Ascending aorta (tissue), 2 donors: ENCODE measurements around the gene CD34. TPM values are rescaled to one million over a fixed set of nuclear protein-coding genes. Genes with fewer than 3 reads are reported as not detected.

Experiments
- DNase-seq, 2 donors: peaks; one replicate each; pipeline ENCODE4 v3.0.0-alpha.2; 2019; ENCODE audit warnings: low spot score in 2 of 2
- H3K27ac ChIP-seq, 2 donors: fragments of 200-600 bp; sonication (generic); one replicate each; pipeline ENCODE4 v1.5.1; 2016 to 2017; ENCODE audit warnings: mild to moderate bottlenecking in 1 of 2
- H3K27me3 ChIP-seq: fragments of 200-600 bp; sonication (generic); one replicate; pipeline ENCODE4 v1.5.1; 2017
- H3K36me3 ChIP-seq, 2 donors: fragments of 200-600 bp; sonication (generic); one replicate each; pipeline ENCODE4 v1.5.1; 2016
- H3K4me1 ChIP-seq, 2 donors: fragments of 200-600 bp; sonication (generic); one replicate each; pipeline ENCODE4 v1.5.1; 2016 to 2017; ENCODE audit warnings: mild to moderate bottlenecking in 1 of 2
- H3K4me3 ChIP-seq, 2 donors: fragments of 200-600 bp; sonication (generic); one replicate each; pipeline ENCODE4 v1.5.1; 2016 to 2017; ENCODE audit warnings: mild to moderate bottlenecking in 1 of 2
- H3K9me3 ChIP-seq, 2 donors: fragments of 200-600 bp; sonication (generic); one replicate each; pipeline ENCODE4 v1.5.1; 2016
- intact Hi-C: fragments of 100-400 bp; cut with DNase I; formaldehyde crosslinking; loops from one replicate; pipeline ENCODE4 v1.15.1; 2023
- total RNA-seq: library from RNA; depleted of rRNA; stranded (reverse); fragments of >200 nt; gene quantifications from one replicate; pipeline ENCODE4 v1.1.0, GENCODE V29; 2016
- TF ChIP-seq, protein P1 (sequence below), 3 experiments: fragments of 200-600 bp in 2 of 3; fragments of 450-650 bp in 1 of 3; sonication (generic) in 2 of 3; IDR thresholded peaks; one replicate each; pipeline ENCODE4 v1.5.1; 2016 to 2019; ENCODE audit warnings: antibody characterized with exemption in 3 of 3, mild to moderate bottlenecking in 1 of 3, moderate library complexity in 1 of 3

The CD34 gene
- total RNA-seq, 1 donor from 2014 or later: 142 TPM

GRCh38 chr1:207897188-207897587, 13.7 kb downstream of the CD34 start:
- intact Hi-C loops: loop anchor here (1.0 to 2.0 kb wide), 2 partner anchors 14 to 66 kb away; partner anchors contain the start of gene CD34
- Histone ChIP-seq H3K27me3 (no peaks in the 10 kb centered on the region), H3K4me3 (no peak overlapping the region), H3K27ac (peak overlapping the region; percentile 61 to 62), H3K9me3 (no peaks in the 10 kb centered on the region), H3K36me3 (peaks cover 0 to 14% of the 10 kb centered on the region in 2 donors), H3K4me1 (peaks cover 0 to 5% of the 10 kb centered on the region in 2 donors)
- DNase-seq: no peak
- TF ChIP-seq, protein P1, sequence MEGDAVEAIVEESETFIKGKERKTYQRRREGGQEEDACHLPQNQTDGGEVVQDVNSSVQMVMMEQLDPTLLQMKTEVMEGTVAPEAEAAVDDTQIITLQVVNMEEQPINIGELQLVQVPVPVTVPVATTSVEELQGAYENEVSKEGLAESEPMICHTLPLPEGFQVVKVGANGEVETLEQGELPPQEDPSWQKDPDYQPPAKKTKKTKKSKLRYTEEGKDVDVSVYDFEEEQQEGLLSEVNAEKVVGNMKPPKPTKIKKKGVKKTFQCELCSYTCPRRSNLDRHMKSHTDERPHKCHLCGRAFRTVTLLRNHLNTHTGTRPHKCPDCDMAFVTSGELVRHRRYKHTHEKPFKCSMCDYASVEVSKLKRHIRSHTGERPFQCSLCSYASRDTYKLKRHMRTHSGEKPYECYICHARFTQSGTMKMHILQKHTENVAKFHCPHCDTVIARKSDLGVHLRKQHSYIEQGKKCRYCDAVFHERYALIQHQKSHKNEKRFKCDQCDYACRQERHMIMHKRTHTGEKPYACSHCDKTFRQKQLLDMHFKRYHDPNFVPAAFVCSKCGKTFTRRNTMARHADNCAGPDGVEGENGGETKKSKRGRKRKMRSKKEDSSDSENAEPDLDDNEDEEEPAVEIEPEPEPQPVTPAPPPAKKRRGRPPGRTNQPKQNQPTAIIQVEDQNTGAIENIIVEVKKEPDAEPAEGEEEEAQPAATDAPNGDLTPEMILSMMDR (IDR thresholded peaks at IDR 0.05): peak in 2 of 3 experiments; percentile 25 to 39

- Histone ChIP-seq H3K27ac (no peak overlapping the region), H3K4me3 (no peak overlapping the region), H3K36me3 (peaks cover 0 to 14% of the 10 kb centered on the region in 2 donors), H3K27me3 (no peaks in the 10 kb centered on the region), H3K4me1 (peaks cover 2 to 9% of the 10 kb centered on the region in 2 donors), H3K9me3 (no peaks in the 10 kb centered on the region)
- DNase-seq: no peak
- intact Hi-C loops: loop anchor here (2.0 kb wide), 1 partner anchor 14 kb away; the partner anchor contains the start of gene CD34
- TF ChIP-seq, protein P1 (IDR thresholded peaks at IDR 0.05): no peak
Measured at GRCh38 chr1:207896547-207896946, 14.4 kb downstream of the CD34 start.

GRCh38 chr1:207894704-207895103, 16.2 kb downstream of the CD34 start:
- DNase-seq: no peak
- Histone ChIP-seq H3K4me1 (peaks cover 14 to 24% of the 10 kb centered on the region in 2 donors), H3K9me3 (no peaks in the 10 kb centered on the region), H3K4me3 (no peak overlapping the region), H3K27ac (peak overlapping the region; percentile 10 to 16), H3K36me3 (peaks cover 0 to 14% of the 10 kb centered on the region in 2 donors), H3K27me3 (no peaks in the 10 kb centered on the region)
- TF ChIP-seq, protein P1 (IDR thresholded peaks at IDR 0.05): no peak
- intact Hi-C loops: no loop called here

DNA sequence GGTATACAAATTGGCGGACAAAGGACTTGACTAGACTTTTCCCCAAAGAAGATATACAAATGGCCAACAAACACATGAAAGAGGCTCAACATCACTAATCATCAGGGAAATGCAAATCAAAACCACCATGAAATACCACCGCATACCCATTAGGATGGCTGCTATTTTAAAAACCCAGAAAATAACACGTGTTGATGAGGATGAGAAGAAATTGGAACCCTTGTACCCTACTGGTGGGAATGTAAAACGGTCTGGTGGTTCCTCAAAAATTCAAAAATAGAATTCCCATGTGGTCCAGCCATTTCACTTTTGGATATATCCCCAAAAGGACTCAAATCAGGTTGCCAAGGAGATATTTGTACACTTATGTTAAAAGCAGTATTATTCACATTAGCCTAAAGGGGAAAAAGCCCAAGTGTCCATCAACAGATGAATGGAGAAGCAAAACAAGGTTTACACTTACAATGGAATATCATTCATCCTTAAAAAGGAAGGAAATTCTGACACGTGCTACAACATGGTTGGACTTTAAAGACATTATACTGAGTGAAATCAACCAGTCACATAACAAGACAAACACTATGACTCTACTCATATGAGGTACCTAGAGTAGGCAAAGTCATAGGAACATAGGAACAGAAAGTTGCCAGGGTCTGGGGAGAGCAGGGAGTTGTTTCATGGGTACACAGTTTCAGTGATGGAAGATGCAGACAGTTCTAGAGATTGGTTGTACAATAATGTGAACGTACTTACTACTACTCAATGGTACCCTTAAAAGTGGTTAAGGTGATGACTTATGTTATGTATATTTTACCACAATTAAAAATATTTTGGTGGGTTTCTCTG, 17.0 kb downstream of the CD34 start:
- Histone ChIP-seq H3K36me3 (peaks cover 0 to 14% of the 10 kb centered on the region in 2 donors), H3K27ac (peak overlapping the region; percentile 10 to 16), H3K4me1 (peaks cover 20 to 32% of the 10 kb centered on the region in 2 donors), H3K27me3 (no peaks in the 10 kb centered on the region), H3K4me3 (no peak overlapping the region), H3K9me3 (no peaks in the 10 kb centered on the region)
- no peak for DNase-seq
- TF ChIP-seq, protein P1 (IDR thresholded peaks at IDR 0.05): no peak
- intact Hi-C loops: no loop called here

GRCh38 chr1:207892764-207893163, 18.2 kb downstream of the CD34 start:
- H3K9me3 ChIP-seq: no peaks in the 10 kb centered on the region
- H3K27ac ChIP-seq: peak overlapping the region; percentile 88 to 90
- DNase-seq: peak in 1 of 2 donors; percentile 51
- no peak overlapping the region for H3K4me3 ChIP-seq
- TF ChIP-seq, protein P1 (IDR thresholded peaks at IDR 0.05): no peak
- H3K36me3 ChIP-seq: peaks cover 0 to 14% of the 10 kb centered on the region in 2 donors
- intact Hi-C loops: no loop called here
- H3K4me1 ChIP-seq: peaks cover 21 to 37% of the 10 kb centered on the region in 2 donors
- no peaks in the 10 kb centered on the region for H3K27me3 ChIP-seq
